Muscle layer of duodenum (tissue), 2 donors: Measurements from ENCODE around the gene ZSCAN5B.

Source experiments
- H3K27ac ChIP-seq: one replicate; pipeline ENCODE4 v1.7.0; 2013; ENCODE audit warnings: mild to moderate bottlenecking, low read length
- H3K27me3 ChIP-seq: one replicate; pipeline ENCODE4 v1.7.0; 2013; ENCODE audit warnings: low read depth, mild to moderate bottlenecking, control low read depth, low read length
- H3K36me3 ChIP-seq, 2 donors: one replicate each; pipeline ENCODE4 v1.7.0; 2013; ENCODE audit warnings: low read length in 2 of 2, control low read depth in 1 of 2, mild to moderate bottlenecking in 1 of 2; ENCODE audit not compliant: insufficient read depth in 2 of 2, control insufficient read depth in 1 of 2
- H3K4me1 ChIP-seq, 2 donors: one replicate each; pipeline ENCODE4 v1.7.0; 2013; ENCODE audit warnings: low read length in 2 of 2, mild to moderate bottlenecking in 2 of 2, control low read depth in 1 of 2, moderate library complexity in 1 of 2; ENCODE audit not compliant: insufficient read depth in 2 of 2, control insufficient read depth in 1 of 2
- H3K4me3 ChIP-seq, 2 donors: one replicate each; pipeline ENCODE4 v1.7.0; 2013; ENCODE audit warnings: low read length in 2 of 2, low read depth in 1 of 2, mild to moderate bottlenecking in 1 of 2
- H3K9me3 ChIP-seq, 2 donors: one replicate each; pipeline ENCODE4 v1.7.0; 2013; ENCODE audit warnings: low read length in 2 of 2, control low read depth in 1 of 2, mild to moderate bottlenecking in 1 of 2; ENCODE audit not compliant: control insufficient read depth in 1 of 2
- donor health status: healthy.

Gene ZSCAN5B

DNA sequence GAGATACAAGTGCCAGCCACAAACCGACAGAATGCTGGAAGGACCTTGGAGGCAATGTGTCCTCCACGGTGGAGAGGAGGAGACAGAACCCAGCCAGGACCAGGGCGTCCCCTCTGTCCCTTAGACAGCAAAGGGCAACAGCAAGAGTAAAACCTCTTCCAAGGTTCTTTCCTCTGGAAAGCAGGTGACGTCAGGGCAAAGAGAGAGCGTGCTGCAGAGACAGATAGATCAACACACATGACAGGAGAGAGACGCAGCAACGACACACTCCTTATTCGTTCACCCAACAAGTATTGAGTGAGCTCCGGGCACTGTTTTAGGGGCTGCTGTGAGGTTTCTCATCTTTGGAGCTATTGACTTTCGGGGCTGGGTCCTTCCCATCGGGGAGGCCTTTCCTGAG lies 23.0 kb downstream of the ZSCAN5B start:
- no peak overlapping the region for H3K27ac ChIP-seq
- no peaks in the 10 kb centered on the region for H3K9me3 ChIP-seq
- H3K4me1 ChIP-seq = no peaks in the 10 kb centered on the region
- no peaks in the 10 kb centered on the region for H3K36me3 ChIP-seq
- H3K4me3 ChIP-seq = no peak overlapping the region
- no peaks in the 10 kb centered on the region for H3K27me3 ChIP-seq

DNA sequence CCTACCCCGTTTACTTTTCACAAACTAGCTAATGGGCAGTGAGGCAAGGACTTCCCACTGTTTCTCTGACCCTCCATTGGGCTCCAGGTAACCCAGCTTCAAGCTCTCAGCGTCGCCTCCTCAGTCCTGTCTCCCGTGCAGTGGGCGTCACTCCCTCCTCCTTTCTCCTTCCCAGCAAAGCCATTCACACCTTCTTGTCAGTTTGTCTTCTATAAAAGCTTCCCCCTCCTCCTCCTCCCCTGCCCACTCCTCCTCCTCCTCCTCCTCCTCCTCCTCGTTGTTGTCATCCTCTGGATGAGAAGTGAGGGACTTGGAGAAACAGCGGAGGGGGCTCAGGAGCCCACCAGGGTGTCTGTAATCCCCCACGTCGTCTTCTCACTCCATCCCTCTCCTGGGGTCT lies 23.5 kb downstream of the ZSCAN5B start:
- Histone ChIP-seq H3K27me3 (no peaks in the 10 kb centered on the region), H3K9me3 (no peaks in the 10 kb centered on the region), H3K4me3 (no peak overlapping the region), H3K4me1 (no peaks in the 10 kb centered on the region), H3K36me3 (no peaks in the 10 kb centered on the region), H3K27ac (no peak overlapping the region)

DNA sequence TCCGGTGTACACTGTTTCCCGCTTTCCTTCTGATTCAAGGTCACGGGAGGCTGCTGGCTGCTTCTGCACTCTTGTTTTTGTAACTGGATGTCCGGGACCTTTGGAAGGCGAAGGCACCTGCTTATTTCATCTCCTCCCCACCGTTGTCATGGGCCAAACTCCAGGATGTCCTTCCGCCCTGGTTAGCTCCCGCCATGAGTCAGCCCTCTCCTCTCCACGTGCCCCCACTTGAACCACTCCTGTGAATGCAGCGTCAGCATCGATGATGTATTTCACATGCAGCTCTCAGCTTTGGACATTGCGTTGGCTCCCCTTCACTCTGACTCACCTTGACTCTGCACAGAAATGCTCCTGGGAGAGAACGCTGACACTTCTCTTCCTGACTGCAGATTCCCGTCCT lies 27.3 kb downstream of the ZSCAN5B start:
- H3K4me1 ChIP-seq = no peaks in the 10 kb centered on the region
- no peaks in the 10 kb centered on the region for H3K36me3 ChIP-seq
- no peak overlapping the region for H3K4me3 ChIP-seq
- no peak overlapping the region for H3K27ac ChIP-seq
- H3K27me3 ChIP-seq = no peaks in the 10 kb centered on the region
- H3K9me3 ChIP-seq = no peaks in the 10 kb centered on the region

DNA sequence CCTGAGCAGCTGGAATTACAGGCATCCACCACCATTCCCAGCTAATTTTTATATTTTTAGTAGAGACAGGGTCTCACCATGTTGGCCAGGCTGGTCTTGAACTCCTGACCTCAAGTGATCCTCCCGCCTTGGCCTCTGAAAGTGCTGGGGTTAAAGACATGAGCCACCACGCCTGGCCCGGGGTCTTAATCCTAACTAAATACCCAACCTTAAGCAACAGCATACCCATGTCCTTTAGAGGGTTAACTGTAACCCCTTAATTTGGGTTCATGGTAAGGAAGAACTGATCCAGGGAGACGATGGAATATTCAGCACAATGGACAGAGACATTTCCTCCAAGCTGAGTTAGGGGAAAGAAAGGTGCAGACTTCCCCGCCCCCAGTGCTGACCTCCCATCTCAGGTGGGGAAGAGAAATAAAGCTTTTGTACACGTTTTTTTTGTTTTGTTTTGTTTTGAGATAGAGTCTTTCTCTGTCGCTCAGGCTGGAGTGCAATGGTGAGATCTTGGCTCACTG lies 30.5 kb downstream of the ZSCAN5B start:
- no peak overlapping the region for H3K27ac ChIP-seq
- H3K4me1 ChIP-seq = no peaks in the 10 kb centered on the region
- H3K27me3 ChIP-seq = no peaks in the 10 kb centered on the region
- H3K4me3 ChIP-seq = no peak overlapping the region
- no peaks in the 10 kb centered on the region for H3K9me3 ChIP-seq
- no peaks in the 10 kb centered on the region for H3K36me3 ChIP-seq

DNA sequence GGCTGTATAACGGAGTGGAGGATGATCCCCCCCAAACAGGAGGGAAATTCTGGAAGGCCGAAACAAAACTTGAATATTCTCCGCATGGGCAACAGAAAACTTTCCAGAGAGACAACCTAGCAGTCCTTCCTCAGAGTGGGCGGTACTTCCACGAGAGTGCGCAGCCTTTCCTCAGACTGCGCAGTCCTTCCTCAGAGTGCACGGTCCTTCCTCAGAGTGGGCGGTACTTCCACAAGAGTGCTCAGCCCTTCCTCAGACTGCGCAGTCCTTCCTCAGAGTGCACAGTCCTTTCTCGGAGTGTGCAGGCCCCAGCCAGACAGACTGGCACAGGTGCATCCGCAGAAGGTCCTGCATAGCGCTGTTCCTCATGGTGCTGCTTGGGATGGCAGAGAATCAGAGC lies 34.5 kb downstream of the ZSCAN5B start:
- Histone ChIP-seq H3K9me3 (no peaks in the 10 kb centered on the region), H3K4me3 (no peak overlapping the region), H3K4me1 (no peaks in the 10 kb centered on the region), H3K27ac (no peak overlapping the region), H3K36me3 (peaks cover 10 to 35% of the 10 kb centered on the region in 2 donors), H3K27me3 (no peaks in the 10 kb centered on the region)

DNA sequence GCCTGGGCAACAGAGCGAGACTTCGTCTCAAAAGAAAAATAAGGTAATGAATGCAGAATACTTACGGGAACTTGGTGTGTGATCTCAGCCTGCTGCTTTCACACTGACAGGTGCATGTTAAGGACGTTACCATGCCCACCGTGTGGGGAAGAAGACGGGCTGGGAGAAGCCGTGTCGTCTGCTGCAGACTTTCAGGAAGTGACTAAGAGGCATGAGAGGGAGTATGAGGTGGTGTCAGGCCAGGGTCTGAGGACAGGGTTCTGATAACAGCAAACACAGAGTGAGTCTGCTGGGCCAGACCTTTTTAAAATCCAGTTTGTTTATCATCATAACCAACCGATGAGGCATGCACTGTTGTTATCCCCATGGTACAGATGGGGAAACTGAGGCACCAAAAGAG lies 35.3 kb downstream of the ZSCAN5B start:
- H3K36me3 ChIP-seq = peaks cover 10 to 38% of the 10 kb centered on the region in 2 donors
- no peak overlapping the region for H3K4me3 ChIP-seq
- H3K27ac ChIP-seq = no peak overlapping the region
- no peaks in the 10 kb centered on the region for H3K9me3 ChIP-seq
- no peaks in the 10 kb centered on the region for H3K4me1 ChIP-seq
- H3K27me3 ChIP-seq = no peaks in the 10 kb centered on the region

DNA sequence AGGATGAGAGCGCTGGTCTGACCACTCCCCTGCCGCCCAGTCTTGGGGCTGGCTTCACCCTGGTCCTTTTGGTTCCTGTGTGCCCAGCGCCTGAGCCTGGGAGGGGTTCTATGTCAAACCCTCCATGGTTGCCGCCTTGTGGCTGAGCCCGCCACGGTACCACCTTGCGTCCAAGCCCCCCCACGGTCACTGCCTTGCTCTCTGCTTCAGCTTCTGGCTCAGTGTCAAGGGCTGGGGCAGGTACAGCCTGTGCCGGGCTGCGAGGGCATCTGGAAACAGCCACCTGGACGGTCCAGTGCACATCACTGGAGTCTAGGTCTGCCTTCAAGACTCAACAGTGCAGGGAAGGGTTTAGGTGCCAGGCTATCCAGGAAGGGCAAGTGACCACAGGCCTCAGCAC lies 36.0 kb downstream of the ZSCAN5B start:
- Histone ChIP-seq H3K4me3 (no peak overlapping the region), H3K27ac (no peak overlapping the region), H3K27me3 (no peaks in the 10 kb centered on the region), H3K4me1 (no peaks in the 10 kb centered on the region), H3K9me3 (no peaks in the 10 kb centered on the region), H3K36me3 (peaks cover 10 to 38% of the 10 kb centered on the region in 2 donors)

DNA sequence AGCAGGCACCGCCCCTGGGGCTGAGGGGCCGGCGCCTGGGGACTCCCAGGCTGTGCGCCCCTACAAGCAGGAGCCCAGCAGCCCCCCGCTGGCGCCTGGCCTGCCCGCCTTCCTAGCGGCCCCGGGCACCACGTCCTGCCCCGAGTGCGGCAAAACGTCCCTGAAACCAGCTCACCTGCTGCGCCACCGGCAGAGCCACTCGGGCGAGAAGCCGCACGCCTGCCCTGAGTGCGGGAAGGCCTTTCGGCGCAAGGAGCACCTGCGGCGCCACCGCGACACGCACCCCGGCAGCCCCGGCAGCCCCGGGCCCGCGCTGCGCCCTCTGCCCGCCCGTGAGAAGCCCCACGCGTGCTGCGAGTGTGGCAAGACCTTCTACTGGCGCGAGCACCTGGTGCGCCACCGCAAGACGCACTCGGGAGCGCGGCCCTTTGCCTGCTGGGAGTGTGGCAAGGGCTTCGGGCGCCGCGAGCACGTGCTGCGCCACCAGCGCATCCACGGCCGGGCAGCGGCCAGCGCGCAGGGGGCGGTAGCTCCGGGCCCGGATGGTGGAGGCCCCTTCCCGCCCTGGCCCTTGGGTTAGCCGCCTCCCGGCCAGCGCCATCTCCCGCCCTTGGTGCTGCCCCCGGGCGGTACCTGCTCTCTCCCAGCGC lies 37.8 kb downstream of the ZSCAN5B start:
- no peaks in the 10 kb centered on the region for H3K27me3 ChIP-seq
- H3K36me3 ChIP-seq = peaks cover 17 to 45% of the 10 kb centered on the region in 2 donors
- H3K4me3 ChIP-seq = no peak overlapping the region
- no peaks in the 10 kb centered on the region for H3K4me1 ChIP-seq
- no peaks in the 10 kb centered on the region for H3K9me3 ChIP-seq
- no peak overlapping the region for H3K27ac ChIP-seq

DNA sequence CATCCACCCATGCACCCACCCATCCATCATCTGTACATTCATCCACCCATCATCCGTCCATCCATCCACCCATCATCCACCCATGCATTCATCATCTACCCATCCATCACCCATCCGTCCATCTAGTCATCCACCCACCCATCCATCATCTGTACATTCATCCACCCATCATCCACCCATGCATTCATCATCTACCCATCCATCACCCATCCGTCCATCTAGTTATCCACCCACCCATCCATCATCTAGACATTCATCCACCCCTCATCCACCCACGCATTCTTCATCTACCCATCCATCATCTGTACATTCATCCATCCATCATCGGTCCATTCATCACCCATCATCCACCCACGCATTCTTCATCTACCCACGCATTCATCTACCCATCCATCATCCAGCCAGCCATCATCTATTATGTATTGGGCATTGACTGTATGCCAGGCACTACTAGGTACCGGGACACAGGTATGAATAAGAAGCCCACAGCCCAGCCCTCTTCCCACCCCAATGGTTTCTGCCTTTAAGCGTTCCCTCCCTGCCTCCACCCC lies 38.5 kb downstream of the ZSCAN5B start:
- H3K9me3 ChIP-seq = no peaks in the 10 kb centered on the region
- H3K36me3 ChIP-seq = peaks cover 17 to 45% of the 10 kb centered on the region in 2 donors
- H3K4me3 ChIP-seq = no peak overlapping the region
- no peaks in the 10 kb centered on the region for H3K4me1 ChIP-seq
- H3K27me3 ChIP-seq = no peaks in the 10 kb centered on the region
- no peak overlapping the region for H3K27ac ChIP-seq

DNA sequence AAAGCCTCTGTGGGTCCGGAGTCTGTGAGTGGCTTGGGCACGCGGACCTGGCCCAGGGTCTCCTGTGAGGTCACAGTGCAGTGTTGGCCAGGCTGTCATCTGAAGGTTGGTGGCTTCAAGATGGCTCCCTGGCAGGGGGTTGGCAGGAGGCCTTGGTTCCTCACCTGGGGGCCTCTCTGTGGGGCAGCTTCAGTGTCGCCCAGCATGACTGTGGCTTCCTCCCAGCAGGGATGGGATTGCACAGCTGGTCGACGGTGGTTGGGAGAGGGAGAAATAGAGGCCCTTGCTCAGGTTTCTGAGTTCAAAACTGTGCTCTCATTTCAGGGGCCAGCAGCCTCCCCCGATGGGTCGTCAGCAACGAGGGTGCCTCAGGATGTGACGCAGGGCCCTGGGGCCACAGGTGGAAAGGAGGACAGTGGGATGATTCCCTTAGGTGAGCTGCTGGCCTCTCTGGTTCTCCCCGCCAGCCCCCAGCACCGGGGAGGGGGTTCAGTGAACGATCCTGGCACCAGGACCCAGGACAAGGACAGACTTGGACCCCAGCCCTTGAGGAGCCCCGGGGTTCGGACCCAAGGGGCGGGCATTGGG lies 39.3 kb downstream of the ZSCAN5B start:
- H3K27ac ChIP-seq = no peak overlapping the region

DNA sequence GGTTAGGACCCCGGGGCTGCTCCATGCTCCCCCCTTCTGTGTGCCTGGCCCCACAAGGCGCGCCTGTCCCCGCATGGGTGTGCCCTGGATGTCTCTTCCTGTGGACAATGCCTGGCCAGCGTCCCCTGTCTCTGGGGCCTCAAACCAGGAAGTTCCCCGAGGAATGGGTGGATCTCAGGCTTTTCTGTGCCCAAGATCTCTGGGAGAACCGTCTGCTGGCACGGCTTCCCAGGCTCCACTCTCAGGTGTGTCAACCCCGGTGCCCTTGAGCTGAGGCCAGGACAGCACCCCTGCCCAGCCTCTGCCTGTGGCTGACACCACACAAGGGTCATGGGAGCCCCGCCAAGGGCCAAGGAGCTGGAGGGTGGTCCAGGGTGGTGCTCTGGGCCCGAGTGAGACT lies 40.8 kb downstream of the ZSCAN5B start:
- peaks cover 17 to 45% of the 10 kb centered on the region in 2 donors for H3K36me3 ChIP-seq
- H3K4me3 ChIP-seq = no peak overlapping the region
- no peaks in the 10 kb centered on the region for H3K9me3 ChIP-seq
- no peaks in the 10 kb centered on the region for H3K4me1 ChIP-seq
- no peaks in the 10 kb centered on the region for H3K27me3 ChIP-seq
- H3K27ac ChIP-seq = no peak overlapping the region

More for the DNA sequence above, 39.3 kb downstream of the ZSCAN5B start:
- peaks cover 17 to 45% of the 10 kb centered on the region in 2 donors for H3K36me3 ChIP-seq
- H3K9me3 ChIP-seq = no peaks in the 10 kb centered on the region
- H3K27me3 ChIP-seq = no peaks in the 10 kb centered on the region
- no peak overlapping the region for H3K4me3 ChIP-seq
- H3K4me1 ChIP-seq = no peaks in the 10 kb centered on the region
